ENCODE measurements around the gene SART3.
A peak's percentile ranks its signal among the peaks of the same experiment; 100 is the strongest.
"Not testable (repeated sequence)": the region's sequence is repeated elsewhere in the genome, so short reads cannot be mapped to it uniquely, and the experiment has no call there.

Gene SART3

DNA sequence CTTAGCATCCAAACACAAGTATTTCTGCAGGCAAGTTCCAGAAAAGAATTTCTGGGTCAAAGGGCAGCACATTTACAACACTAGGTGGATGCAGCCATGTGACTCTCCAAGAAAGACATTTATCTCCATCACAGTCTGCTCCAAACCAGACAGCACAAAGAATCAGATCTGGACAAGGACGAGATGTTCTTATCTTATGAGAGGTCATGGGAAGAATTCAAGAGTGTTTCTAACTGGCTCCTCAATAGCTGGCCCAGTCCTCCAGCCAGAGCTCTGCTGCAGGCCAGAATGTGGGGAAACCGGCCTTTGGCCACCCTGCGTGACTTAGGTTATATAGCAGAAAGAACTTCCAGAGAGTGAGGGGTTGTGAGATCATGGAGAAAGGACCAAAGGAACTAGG, 19.6 kb upstream of the SART3 start:
- DNase-seq (ENCODE audit: low read depth, low spot score) = no peak

DNA sequence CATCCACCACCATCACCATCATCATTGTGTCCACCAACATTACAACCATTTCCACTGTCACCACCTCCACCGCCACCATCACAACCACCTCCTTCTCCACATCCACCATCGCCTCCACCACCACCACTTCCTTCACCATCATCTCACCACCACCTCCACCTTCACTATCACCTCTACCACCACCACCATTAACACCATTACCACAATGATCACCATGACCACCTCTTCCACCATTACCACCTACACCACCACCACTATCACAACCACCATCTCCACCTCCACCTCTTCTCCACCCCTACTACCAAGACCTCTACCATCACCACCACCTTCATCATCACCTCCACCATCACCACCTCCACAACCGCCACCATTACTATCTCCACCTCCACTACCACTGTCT, 17.8 kb upstream of the SART3 start:
- DNase-seq (ENCODE audit: low read depth, low spot score) = no peak

DNA sequence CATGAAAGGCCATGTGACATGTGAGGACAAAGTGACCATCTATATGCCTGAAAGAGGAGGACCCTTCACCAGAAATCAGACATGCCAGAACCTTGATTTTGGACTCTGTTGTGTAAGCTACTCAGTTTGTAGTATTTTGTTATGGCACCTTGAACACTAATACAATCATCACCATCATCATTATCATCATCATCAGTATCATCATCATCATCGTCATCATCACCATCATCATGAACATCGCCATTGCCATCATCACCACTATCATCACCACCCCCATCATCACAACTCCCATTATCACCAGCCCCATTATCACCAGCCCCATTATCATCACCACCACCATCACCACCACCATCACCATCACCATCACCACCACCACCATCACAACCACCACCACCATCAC, 17.3 kb upstream of the SART3 start:
- no peak for DNase-seq (ENCODE audit: low read depth, low spot score)

DNA sequence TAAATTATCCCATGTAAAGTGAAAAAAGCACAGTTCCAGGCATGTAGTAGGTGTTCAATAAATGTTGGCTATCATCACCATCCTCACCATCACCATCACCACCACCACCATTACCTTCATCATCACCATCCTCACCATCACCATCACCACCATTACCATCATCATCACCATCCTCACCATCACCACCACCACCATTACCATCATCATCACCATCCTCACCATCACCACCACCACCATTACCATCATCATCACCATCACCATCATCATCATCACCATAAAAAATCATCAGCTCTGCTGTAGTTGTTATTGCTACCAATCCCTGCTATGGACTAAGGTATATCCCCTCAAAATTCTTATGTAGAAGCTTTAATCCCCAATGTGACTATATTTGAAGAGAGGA, 16.5 kb upstream of the SART3 start:
- no peak for DNase-seq (ENCODE audit: low read depth, low spot score)

DNA sequence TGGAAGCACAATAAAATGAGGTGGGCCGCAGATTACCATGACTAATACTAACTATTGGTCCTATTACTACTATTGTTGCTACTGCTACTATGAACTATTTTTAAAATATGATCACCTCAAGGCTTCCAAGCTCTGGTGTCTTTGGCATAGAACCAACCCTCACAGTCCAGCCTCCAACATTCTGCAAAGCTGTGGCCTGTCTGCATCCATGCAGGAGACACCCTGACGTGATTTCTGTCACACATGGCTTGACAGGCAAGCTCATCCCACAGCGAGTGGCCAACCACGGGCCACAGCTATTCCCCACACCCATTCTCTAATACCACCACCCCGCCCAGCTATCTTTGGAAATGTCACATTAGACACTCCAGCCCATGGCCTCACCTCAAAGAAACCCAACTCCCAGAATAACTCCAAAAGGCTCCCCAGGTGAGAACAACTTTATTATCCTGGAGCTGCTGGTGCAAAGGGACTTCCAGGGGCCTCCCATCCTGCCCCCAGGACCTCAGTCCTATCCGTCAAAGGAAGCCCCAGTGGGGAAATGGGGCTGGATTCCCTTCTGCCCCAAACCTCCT, 15.8 kb upstream of the SART3 start:
- peak; percentile 50 for DNase-seq (ENCODE audit: low read depth, low spot score)

DNA sequence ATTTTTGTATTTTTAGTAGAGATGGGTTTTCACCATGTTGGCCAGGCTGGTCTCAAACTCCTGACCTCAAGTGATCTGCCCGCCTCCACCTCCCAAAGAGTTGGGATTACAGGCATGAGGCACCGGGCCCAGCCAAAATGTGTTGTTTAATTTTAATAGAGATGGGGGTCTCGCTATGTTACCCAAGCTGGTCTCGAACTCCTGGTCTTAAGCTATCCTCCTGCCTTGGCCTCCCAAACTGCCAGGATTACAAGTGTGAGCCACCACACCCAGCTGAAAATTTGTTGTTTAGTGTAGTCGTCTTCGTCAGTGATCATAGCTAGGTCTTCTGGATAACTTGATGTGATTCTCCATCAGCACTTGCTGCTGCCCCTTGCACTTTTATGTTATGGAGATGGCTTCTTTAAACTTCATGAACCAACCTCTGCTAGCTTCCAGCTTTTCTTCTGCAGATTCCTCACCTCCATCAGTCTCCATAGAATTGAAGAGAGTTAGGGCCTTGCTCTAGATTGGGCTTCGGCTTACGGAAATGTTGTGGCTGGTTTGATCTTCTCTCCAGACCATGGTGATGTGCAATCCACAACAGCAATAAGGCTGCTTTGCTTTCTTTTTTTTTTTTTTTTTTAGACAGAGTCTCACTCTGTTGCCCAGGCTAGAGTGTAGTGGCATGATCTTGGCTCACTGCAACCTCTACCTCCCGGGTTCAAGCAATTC, 14.4 kb upstream of the SART3 start:
- no peak for DNase-seq (ENCODE audit: low read depth, low spot score)

DNA sequence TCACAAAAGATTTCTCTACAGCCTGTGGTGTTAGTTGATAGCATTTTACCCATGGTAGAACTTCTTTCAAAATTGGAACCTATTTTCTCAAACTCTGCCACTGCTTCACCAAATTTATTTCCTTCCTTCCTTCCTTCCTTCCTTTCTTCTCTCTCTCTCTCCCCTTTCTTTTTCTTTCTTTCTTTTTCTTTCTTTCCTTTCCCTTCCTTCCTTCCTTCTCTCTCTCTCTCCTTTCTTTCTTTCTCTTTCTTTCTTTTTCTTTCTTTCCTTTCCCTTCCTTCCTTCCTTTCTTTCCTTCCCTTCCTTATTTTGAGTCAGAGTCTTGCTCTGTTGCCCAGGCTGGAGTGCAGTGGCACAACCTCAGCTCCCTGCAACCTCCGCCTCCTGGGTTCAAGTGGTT, 13.3 kb upstream of the SART3 start:
- DNase-seq (ENCODE audit: low read depth, low spot score) = not testable (repeated sequence)

DNA sequence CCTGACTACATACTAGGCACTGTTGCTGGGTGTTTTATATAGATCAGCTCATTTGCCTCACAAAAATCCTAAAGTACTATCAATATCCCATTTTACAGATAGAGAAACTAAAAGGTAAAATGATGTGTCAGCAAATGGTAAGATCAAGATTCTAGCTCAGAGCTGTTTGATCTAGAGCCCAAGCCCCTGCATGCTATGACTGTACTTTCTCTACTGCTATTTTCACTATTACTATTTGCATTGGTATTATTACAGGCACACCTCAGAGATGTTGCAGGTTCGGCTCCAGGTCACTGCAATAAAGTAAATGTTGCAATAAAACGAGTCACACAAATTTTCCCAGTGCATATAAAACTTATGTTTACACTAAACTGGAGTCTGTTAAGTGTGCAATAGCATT, 12.3 kb upstream of the SART3 start:
- DNase-seq (ENCODE audit: low read depth, low spot score) = no peak

DNA sequence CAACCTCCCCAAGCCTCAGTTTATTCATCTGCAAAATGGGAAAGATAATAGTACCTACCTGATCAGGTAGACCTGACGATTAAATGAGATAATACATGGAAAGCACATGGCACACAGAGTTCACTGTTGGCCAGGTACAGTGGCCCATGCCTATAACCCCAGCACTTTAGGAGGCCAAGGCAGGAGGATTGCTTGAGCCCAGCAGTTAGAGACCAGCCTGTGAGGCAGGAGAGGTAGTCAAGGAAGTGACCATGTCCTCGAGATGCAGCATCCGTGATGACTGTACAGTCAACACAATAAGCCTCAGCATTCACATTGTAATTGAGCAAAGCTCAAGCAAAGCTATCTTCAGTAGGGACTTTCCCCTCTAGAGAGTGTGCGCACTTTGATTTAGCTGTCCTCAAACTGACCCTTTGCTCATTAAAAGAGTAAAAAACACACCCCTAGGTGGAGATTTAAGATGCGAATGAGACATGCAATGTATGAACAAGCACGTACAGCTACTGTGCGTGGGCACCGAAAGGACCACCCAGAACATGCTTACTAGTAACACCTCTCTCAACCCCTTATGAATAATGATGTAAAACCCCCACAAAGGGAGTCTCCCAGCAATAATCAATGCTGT, 11.3 kb upstream of the SART3 start:
- peak; percentile 44 for DNase-seq (ENCODE audit: low read depth, low spot score)

DNA sequence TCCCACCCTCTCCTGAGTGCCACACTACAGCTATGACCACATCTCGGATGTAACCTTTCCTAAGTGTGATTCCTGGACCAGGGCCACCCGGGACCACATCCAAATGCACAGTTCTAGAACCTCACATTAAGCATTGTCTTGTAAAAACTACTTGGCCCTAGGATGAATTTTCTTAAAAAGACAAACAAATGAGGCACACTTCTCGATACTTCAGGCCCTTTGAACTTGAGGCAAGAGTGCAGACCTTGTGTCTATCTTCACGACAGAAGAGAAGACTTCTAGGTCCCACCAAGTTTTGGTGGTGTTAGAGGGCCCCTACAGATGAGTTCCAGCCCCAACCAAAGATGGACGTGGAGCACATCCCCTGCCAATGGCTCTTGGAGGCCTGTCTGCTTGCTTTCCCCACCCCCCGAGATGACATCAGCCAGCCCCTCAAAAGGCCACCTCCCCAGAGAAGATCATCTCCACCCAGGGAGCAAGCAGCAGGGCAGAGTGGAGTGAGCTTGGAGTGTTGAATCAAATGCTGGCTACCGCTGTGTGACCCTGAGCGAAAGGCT, 10.7 kb upstream of the SART3 start:
- DNase-seq (ENCODE audit: low read depth, low spot score) = no peak

DNA sequence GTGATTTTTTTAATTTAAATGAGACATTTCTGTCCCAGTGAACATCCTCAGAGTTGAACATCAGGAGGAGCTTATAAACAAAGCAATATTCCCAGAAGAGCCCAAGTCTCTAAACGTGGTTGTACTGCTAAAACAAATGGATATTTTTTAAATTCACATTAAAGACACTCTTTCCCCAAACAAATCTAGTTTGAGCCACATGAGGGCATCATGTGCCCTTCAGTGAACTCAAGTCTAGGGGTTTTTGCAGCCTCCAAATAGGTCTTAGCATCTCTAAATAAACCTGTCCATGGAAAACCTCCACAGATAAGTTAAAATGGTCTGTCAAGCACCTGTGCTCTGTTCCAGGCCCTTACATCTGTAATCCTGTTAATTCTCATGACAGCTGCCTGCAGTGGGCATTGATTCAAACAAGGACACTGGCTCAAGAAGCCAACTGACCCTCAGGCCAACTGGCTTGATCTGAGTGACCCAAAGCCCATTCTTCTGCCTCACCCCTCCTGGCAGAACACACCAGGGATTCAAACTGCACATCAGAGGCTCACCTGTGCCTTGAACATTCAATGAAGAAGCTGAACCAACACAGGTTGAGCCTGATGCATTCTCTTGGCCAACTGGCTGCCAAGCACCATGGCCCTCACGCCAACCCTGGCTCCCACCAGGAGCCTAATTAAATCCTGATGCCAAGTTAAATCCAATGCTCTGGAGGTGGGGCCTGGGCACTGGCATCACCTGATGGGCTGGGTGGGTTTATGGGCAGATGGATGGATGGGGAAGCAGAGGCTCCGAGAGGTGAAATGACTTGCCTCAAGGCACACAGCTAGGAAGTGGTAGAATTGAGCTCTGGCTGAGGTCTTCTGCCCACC, 10.0 kb upstream of the SART3 start:
- peak; percentile 66 for DNase-seq (ENCODE audit: low read depth, low spot score)

DNA sequence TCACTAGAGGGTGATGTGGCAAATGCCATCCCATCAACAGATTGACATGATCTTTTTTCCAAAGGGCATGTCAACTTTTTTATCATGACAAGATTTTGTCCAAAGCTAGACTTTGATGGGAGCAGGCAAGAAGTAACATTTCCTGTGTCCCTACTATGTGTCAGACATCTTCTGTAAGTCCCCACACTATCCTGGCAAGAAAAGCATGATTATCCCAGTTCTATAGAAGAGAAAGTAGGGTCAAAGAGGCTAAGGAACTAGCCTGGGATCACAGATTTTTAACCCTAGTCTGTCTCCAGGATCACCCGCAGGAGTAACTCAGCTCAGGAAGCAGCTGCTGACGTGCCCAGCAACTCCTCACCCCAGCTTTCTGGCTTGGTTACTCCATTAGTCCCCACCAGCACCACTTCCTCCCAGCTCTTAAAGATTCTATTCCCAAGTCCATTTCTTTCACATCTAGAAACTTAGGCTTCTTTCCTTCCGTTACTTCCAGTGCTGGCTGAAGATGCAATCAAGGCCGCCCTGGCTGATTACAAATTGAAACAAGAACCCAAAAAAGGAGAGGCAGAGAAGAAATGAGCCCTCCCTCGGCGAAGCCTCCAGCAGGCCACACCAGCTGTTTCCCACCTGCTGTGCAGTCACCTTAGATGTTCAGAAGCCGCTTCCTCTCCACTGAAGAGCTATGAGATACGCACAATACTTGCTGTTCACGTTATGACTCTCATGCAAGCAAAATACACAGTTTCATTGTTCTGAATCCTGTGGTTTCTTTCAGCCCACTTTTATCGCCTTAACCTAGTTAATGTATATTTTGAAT, 7.6 kb upstream of the SART3 start:
- no peak for DNase-seq (ENCODE audit: low read depth, low spot score)

DNA sequence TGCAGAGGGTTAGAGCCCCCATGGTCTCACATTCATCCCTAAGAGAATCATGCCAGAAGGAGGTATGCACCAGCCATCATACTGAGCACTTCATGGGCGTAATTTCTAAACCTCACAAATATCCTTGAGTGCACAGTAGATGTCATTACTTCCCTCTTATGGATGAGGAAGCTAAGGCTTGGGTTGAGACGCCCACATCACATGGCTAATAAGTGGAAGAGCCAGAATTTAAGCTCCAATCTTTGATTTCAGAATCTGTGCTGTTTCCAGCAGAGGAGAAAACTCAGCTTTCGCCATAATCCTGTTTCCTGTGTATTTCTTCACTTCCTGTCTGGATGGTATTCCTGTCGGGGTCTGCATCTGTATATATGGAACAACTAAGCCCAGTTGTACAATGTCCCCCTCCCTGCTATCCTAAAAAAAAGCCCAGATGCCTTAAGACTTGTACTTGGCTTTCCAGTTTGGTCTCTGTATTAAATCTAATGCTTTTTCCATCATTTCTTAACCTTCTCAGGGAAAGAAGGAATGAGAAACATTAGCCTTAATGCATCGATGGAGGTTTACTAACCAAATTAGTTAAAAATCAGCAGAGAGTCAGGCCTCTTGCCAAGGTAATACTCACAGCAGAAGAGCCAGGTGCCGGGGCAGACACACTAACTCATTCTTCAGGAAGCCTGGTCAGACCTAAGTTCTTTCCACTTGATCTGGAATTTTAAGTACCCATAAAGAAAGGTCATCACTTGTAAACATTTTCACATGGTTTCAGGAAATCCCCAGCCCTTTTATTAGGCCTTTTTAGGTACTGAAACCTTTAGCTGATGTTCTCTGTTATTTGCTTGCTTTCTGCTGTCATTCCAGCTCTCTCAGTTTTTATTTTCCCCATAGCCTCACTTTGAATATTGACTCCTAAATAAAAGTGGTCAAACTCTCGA, 6.7 kb upstream of the SART3 start:
- DNase-seq (ENCODE audit: low read depth, low spot score) = peak; percentile 28

DNA sequence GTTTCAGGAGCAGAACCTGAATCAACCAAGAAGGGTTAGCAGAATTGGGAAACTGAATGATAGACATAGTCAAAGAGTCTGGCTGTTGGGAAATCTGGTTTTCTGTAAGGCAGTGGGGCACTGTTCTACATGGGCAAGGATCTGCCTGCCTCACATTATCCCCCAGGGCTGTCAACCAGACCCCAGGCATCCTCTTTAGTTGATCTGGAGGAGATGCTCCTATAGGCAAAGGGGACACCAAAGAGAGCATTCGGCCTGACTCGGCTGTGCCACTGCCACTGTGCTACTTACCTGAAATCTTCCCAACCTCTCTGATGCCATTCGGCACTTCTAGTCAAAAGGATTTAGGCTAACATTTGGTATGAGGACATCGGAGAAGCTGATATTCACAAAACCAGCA, 5.5 kb upstream of the SART3 start:
- DNase-seq (ENCODE audit: low read depth, low spot score) = no peak

DNA sequence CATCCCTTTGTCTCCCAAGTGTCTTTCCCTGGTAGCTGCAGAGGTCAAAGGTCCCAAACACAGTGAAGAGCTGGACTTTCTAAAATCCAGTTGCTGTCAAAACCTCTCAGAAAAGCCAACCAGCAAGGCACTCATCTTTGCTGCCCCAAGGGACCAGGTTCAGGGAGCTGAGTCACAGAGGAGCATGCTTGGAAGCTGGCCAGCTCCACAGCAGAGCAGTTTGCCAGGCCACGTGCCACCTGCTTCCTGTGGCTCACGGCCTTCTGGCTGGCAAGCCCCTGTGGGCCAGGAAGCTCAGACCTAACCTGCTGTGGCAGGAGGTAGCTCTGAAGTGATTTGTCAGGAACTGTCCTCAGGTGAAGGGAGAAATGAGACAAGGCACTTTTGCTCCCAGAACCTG, 5.0 kb upstream of the SART3 start:
- peak; percentile 91 for DNase-seq (ENCODE audit: low read depth, low spot score)

DNA sequence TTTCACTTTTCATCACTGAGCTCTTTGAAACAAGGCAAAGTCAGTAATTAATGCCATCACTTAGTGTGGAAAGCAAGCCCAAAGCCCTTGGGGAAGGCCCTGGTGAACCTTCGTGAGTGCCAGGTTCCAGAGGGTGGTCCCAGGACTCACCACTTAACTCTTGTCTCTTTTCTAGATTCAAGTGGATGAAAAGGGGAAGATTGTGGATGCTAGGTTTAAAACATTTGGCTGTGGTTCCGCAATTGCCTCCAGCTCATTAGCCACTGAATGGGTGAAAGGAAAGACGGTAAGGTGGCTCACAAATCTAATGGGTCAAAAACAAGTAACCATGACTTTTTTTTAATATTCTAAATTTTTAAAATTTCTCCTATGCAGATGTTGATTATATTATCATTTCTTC, 4.2 kb upstream of the SART3 start:
- no peak for DNase-seq (ENCODE audit: low read depth, low spot score)

DNA sequence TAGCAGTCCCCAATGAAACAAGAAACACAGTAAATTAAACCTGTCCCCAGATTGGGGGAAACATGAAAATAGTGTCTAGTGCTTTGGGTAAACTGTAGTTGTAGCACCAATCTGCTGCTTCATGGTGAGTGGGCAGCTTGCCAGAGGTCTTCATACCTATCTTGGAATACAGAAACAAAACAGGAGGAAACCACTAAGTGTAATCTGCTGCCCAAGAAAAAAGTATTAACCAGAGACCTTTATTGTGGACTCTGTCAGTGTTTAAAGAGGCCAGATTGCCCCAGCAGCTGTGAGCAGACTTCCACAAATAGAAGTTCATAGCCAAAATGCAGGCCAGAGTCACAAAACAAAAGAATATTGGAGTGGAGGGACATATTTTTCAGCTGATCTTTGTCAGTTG, 3.8 kb upstream of the SART3 start:
- DNase-seq (ENCODE audit: low read depth, low spot score) = no peak

DNA sequence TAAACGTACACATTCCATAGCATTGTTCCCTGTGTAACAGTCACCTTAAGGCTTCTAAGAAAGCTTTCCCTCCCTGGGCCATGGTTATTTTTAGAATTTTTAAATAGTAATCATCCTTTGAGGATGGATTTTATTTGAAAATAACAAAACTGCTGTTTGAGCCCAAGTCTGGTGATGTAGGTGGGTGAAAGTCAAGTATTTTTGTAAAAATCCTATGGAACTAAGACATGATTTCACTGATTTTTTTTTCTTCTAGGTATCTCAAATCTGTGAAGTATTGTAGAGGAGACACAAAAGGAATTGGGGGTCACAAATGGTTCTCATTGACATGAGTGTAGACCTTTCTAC, 2.8 kb upstream of the SART3 start:
- no peak for DNase-seq (ENCODE audit: low read depth, low spot score)

DNA sequence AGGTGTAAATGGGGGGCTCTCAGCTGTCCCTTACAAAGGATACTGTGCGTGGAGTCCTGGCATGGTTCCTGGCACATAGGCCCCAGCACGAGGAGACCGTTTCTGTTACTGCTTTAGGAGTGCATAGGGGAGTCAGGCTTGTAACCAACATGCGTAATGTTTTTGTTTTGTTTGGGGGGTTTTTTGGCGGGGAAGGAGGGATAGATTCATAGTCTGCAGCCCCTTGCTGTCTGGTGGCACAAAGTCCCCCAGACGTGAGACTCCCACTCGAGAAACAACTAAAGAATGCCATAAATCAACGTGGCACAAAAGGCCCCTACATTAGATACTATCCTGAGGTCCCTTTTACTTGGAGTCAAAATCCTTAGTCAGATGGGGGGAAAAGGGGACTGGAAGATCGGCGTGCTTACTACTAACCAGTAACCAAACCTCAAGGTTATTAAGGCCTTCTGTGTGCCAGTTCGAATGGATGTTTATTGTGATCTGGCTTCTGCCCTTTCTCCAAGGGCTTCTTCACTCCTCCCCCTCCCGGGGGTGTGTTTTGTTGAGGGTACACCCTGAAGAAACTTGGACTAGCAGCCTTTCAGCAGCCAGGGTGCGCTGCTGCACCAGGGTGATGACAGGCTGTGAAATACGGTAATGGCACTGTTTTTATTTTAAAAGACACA, 2.3 kb upstream of the SART3 start:
- peak; percentile 91 for DNase-seq (ENCODE audit: low read depth, low spot score)

All from astrocyte of the hippocampus (primary cell).